T-helper 1 cell (primary cell): ENCODE data around the gene TMEM86B.
"Not testable (repeated sequence)": the region's sequence is repeated elsewhere in the genome, so short reads cannot be mapped to it uniquely, and the experiment has no call there.

Source experiments
- DNase-seq, 5 donors: peaks; one replicate each; pipeline ENCODE4 v3.0.0-alpha.2; 2012 to 2020

Gene TMEM86B

DNA sequence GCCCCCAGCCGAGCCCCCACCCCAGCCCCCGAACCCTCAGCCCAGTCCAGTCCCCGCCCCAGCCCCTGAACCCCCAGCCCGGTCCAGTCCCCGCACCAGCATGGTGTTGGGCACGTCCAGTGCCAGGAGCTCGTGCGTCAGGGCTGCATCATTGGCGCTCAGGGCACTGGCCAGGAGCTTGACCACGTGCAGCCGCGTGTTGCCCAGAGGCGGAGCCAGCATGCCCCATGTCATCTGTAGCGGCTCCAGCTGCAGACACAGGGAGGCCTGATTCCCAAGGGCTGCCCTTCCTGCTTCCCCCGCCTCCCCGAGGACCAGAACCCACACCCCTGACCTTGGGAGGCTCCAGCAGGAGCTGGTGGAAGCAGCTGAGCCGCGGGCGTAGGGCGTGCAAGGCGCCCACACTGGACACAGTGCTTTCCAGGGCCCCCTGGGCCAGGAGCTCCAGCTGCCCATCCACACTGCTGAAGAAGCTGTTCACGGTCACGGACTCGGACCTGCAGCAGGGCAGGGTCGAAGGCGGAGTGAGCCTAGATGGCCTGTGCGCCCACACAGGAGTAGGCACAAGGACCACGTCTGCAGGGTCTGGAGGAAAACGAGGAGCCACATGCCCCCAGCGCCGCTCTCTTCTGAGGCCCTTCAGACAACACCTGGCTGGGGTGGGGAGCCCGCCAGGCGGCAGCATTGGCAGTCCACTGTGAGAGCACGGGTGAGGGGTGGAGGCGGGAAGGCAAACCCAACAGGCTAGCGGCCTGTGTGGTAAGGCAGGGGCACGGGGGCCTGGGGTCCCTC, 12.8 kb upstream of the TMEM86B start:
- no peak for DNase-seq

GRCh38 chr19:55240713-55241020, 12.1 kb upstream of the TMEM86B start:
- no peak for DNase-seq

DNA sequence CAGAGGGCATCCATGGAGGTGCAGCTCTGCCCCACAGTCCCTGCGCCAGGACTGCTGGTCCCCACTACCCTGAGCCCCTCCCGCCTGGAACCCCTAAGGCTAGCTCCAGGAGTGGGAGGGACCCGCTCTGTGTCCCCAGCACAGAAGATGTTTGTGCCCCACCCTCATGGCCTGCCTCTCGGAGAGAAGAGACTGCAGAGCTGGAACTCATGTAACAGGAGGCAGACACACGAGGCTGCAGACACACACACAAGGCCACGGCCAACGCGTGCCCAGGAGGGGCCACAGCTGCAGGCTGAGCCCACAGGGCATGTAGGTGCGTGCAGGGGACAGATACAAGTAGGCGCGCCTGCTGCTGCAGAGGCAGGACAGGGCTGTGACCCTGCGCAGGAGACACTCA, 10.4 kb upstream of the TMEM86B start:
- no peak for DNase-seq

GRCh38 chr19:55238030-55238429, 9.5 kb upstream of the TMEM86B start:
- no peak for DNase-seq

GRCh38 chr19:55232986-55233385, 4.4 kb upstream of the TMEM86B start:
- DNase-seq = no peak

DNA sequence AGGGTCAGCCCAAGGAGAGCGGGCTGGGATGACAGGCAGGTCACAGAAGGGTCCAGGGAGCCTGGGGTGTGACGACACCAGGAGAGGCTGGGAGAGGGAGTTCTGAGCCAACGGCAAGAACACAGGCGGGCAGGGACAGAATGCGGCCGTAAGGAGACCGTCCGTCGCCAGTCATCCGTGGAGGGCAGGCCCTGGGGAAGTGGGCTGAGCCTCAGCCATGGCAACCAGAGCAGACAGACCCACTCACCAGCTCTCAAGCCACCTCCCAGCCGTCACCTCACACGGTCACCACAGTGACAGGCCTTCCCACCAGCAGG, 3.7 kb upstream of the TMEM86B start:
- no peak for DNase-seq

DNA sequence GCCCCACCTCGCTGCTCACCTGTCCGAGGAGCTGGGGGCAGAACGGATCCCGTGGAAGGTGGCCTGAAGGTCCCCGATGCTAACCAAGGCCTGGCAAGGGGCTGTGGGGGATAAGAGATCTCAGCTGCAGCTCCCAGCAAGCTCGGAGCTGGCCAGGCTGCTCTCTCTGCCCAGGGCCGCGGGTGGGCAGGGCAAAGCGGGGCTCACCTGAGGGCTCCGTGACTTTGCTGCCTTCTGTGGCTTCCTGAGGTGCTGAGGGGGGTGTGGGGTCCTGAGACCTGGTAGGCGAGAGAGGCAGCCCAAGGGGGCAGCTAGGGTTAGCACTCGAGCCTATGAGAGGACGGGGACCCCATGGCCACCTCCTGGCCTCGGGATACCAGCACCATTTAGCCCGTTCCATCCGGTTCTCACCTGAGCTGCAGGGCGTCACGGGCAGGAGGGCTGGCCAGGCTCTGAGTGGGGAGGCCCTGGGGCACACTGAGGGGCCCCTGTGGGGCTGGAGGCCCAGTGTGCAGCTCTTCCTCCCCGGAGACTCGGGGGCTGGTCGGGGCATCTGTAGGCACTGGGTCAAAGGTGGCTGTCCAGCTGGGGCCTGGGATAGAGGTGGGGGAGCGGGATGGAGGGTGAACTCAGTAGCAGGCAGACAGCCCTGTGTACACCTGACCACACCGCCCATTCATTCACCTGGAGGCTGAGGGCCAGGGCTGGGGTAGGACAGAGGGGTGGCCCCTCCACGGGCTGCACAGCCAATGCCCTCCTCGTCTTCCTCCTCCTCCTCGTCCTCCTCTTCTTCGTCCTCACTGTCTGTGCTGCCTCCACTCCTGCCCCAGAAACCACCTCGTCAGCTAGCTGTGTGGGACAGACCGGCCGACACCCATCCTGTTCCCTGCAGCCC, 3.1 kb upstream of the TMEM86B start:
- no peak for DNase-seq

DNA sequence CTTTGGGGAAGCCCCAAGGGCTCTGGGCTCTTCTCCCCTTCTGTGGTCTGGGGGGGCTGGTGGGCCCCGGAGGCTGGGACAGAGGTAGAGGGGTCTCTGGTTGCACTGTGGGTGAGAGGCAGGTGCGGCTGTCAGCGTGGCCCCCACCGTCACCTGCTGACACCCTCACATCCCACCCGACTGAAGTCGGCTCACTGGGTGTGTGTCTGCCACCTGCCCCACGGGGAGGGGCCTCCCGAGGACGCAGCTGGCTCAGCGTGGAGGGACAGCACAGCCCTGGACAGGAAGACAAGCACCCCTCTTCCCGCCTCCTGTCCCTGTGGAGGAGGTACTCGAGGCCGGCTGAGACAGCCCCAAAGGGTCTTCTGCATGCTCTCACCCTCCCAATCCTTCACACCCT, 2.2 kb upstream of the TMEM86B start:
- no peak for DNase-seq

DNA sequence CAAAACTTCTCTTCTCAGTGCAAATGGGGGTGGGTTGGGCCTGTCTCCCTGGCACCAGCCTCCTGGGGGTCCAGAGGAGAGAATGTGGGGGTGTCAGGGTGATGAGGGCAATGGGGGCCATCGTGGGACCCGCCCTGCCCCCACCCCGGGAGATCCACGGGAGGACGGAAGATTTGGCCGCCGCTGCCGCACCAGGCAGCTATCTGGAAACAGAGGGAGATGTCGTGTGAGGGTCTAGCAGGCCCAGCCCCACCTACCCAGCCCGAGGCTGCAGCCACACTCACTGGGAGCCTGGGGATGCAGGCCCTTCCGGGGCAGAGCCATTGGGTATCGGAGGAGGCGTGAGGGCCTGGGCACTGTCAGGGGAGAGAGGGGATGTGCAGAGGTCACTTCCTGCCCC, 1.8 kb upstream of the TMEM86B start:
- DNase-seq = no peak

GRCh38 chr19:55229789-55230182, 1.2 kb upstream of the TMEM86B start:
- DNase-seq = no peak

DNA sequence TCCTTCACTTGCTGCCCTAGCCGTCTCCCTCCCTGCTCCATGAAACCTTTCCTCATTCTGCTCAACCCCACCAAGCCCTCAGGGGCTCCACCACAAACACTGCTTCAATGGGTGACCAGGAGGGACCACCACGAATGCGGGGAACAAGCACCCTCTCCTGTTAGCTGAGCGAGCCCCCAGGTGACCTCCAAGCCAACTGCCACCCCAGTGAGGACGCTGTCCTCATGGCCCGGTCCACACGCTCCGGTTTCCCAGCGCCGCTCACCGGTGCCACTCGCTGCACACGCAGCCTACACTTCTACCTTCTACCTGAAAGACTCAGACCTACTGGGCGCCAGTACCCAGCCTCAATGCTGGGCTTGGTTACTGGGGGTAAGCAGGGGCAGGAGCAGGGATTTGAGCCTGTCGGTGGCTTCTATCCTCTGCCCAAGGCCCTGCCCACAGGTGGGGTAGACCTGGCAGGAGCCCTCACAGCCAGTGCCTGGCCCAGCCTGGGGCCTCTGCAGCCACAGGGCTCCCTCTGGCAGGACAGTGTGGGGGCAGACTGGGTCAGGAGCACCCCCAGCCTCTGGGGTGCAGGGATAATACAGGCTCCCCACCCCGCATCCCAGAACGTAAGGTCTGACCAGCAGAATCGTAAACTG, 704 bp upstream of the TMEM86B start:
- no peak for DNase-seq

DNA sequence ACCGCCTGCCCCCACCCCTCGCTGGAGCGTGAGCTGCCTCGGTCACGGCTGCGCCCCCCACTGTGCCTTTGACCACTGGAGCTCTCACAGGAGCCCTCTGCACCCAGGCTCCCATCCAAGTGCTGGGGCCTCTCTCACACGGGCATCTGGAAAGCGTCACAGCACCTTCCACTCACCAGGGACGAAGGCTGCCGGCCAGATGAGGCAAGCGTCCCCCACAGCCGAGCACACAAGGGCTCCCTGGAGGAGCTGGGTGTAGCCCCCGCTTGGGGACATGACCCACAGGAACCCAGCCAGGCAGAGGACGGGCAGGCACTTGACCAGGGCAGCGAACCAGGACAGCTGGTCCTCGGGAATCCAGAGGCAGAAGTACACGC, 560 bp downstream of the TMEM86B start:
- no peak for DNase-seq

- DNase-seq = no peak
These were observed 1.1 kb downstream of the TMEM86B start for GRCh38 chr19:55227241-55228014.

- no peak for DNase-seq
These were observed 1.8 kb downstream of the TMEM86B start for GRCh38 chr19:55226788-55227187.

DNA sequence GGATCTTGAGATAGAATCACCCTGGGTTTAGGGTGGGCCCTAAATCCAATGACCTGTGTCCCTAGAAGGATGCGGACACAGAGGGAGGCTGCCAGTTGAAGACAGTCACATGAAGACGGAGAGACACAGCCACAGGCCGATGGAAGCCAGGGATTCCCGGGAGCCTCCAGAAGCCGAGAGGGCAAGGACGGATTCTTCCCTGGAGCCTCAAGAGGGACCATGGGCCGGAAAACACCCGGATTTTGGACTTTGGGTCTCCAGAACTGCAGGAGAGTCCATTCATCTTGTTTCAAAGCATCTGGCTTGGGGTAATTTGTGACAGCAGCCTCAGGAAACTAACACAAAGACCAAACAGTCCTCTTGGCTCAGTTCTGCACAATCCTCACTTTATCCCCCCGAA, 2.3 kb downstream of the TMEM86B start:
- no peak for DNase-seq

DNA sequence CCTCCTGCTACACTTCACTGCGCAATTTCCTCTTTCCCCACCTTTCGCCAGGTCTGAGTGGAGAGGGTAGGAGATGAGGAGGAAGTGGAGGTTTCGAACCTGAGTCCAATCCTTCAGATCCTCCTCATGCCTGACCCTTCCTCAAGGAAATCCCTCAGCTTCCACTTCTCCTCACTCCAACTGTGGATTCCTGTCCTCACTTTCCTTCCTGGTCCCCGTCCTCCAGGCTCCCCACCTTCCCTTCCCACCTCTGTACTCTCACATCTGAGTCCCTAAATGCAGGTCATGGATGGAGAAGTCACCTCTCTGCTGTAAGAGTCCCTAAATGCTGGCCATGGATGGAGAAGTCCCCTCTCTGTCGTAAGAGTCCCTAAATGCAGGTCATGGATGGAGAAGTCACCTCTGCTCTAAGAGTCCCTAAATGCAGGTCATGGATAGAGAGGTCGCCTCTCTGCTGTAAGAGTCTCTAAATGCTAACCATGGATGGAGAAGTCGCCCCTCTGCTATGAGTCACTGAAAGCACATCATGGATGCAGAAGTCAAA, 3.1 kb downstream of the TMEM86B start:
- no peak for DNase-seq

GRCh38 chr19:55224679-55225414, 3.7 kb downstream of the TMEM86B start:
- DNase-seq = not testable (repeated sequence)

- no peak for DNase-seq
These were observed 4.4 kb downstream of the TMEM86B start for GRCh38 chr19:55224038-55224665.

DNA sequence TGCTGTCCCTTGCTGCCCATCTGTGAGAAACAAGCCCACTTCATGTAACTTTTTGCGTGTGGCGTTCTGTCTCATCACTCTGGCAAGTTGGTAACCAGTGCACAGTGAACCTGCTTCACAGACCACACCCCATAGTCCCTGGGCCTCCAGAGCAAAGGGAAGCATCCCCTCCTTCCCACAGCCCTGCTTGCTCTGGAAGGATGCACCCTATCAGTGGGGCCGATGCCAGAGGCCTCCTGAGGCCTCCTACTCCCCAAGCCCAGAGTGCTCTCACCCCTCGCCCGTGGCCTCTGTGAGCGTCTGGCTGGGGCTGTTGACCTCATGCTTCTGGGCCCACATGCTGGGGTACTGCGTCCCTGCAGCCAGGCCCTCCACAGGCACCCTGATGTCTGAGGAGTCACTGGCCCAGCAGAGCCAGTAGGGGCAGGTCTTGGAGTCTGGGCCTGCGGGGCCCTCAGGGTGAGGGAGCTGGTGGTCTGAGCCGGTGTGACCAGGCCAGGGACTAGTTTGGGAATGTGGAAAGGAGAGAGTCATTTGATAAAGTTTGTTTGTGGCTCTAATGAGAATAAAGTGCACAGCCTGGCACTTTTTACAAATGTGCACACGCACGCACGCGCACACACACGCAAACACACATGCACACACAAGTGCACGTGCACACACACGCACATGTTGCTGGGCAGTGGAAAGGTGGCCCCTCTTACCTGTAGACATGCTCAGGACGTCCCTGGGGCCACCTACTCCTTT, 5.1 kb downstream of the TMEM86B start:
- no peak for DNase-seq

DNA sequence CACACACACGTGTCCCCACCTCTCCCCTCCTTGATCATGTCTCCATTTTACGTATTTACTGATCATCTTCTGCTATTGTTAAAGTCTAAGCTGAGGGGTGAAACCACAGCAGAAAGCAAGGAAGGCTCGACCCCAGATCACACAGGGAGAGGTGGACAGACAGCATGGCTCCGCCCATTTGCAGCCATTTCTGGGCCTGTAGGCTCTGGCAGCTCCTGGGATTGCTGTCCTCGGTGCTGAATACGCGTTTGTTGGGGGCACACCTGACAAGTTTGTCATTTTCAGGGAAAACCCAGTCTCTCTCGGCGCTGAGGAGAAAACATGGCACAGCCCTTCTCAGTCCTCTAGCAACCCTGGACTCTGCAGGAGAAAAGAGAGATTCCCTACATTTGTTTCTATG, 8.0 kb downstream of the TMEM86B start:
- DNase-seq = no peak
